ENCODE data around the gene SKOR2.

DNA sequence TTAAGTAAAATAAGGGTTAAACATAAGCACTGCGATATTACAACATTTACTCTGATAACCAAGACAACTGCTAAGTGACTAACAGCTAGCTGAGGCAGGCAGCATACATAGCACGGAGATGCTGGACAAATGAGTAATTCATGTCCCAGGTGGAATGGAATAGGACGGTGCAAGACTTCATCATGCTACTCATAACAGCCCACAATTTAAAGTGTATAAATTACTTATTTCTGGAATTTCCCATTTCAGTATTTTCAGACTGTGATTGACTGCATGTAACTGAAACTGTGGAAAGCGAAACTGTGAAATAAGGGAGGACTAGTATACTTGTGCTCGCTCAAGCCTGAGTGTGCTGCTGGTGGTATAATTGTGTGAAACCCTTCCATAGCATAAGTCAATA lies 88.2 kb downstream of the SKOR2 start:
- TF ChIP-seq, protein P1, sequence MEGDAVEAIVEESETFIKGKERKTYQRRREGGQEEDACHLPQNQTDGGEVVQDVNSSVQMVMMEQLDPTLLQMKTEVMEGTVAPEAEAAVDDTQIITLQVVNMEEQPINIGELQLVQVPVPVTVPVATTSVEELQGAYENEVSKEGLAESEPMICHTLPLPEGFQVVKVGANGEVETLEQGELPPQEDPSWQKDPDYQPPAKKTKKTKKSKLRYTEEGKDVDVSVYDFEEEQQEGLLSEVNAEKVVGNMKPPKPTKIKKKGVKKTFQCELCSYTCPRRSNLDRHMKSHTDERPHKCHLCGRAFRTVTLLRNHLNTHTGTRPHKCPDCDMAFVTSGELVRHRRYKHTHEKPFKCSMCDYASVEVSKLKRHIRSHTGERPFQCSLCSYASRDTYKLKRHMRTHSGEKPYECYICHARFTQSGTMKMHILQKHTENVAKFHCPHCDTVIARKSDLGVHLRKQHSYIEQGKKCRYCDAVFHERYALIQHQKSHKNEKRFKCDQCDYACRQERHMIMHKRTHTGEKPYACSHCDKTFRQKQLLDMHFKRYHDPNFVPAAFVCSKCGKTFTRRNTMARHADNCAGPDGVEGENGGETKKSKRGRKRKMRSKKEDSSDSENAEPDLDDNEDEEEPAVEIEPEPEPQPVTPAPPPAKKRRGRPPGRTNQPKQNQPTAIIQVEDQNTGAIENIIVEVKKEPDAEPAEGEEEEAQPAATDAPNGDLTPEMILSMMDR (IDR thresholded peaks at IDR 0.05), result no peak
- no peak for TF ChIP-seq EZH2 (IDR thresholded peaks at IDR 0.05; ENCODE audit: borderline replicate concordance, insufficient read depth, low read depth, low read length, poor library complexity, severe bottlenecking)
